Body of pancreas (tissue), 4 donors: Measurements from ENCODE around the gene FBXO34. TPM values are rescaled to one million over a fixed set of nuclear protein-coding genes. Genes with fewer than 3 reads are reported as not detected.

Experiments
- ATAC-seq: fragments of 150-250 bp; one replicate; pipeline ENCODE4 v1.9.1; 2016
- DNase-seq, 4 donors: peaks; one replicate each; pipeline ENCODE4 v3.0.0-alpha.2; 2019
- H3K27ac ChIP-seq, 4 donors: fragments of 200-600 bp; sonication (generic); 1 replicate in 3 of 4; 2 replicates in 1 of 4; pipeline versions ENCODE4 v1.5.1 to v1.6.1; 2016 to 2019; ENCODE audit warnings: mild to moderate bottlenecking in 1 of 4, mixed read lengths in 1 of 4, moderate library complexity in 1 of 4
- H3K27me3 ChIP-seq, 2 donors: fragments of 200-600 bp; sonication (generic); one replicate each; pipeline ENCODE4 v1.6.0; 2016; ENCODE audit warnings: mild to moderate bottlenecking in 1 of 2
- H3K36me3 ChIP-seq, 2 donors: fragments of 200-600 bp; sonication (generic); replicated peaks in 1 of 2; 2 replicates each; pipeline ENCODE4 v1.5.1; 2016; ENCODE audit warnings: low read depth in 2 of 2; ENCODE audit not compliant: insufficient read depth in 1 of 2
- H3K4me1 ChIP-seq: fragments of 200-600 bp; sonication (generic); one replicate; pipeline ENCODE4 v1.6.0; 2016
- H3K4me3 ChIP-seq, 2 donors: fragments of 200-600 bp; sonication (generic); 1 replicate in 1 of 2; 2 replicates in 1 of 2; pipeline ENCODE4 v1.5.1; 2016 to 2019
- H3K9me3 ChIP-seq, 3 donors: fragments of 200-600 bp; sonication (generic); 1 replicate in 2 of 3; 2 replicates in 1 of 3; pipeline ENCODE4 v1.5.1; 2016
- POLR2A ChIP-seq, 3 donors: fragments of 450-650 bp; IDR thresholded peaks; one replicate each; pipeline ENCODE4 v1.6.1; 2016; ENCODE audit warnings: antibody characterized with exemption in 3 of 3, mild to moderate bottlenecking in 2 of 3
- WGBS, 2 donors: methylation state at CpG; one replicate each; pipeline ENCODE4 v1.1.5; 2017; 5-methylcytosine and 5-hydroxymethylcytosine counted together
- intact Hi-C: fragments of 100-400 bp; cut with DNase I; formaldehyde crosslinking; loops from one replicate; pipeline ENCODE4 v1.15.1; 2023
- total RNA-seq, 2 donors: library from RNA; depleted of rRNA; stranded (reverse); fragments of >200 nt; gene quantifications; one replicate each; pipeline ENCODE4 v1.1.0, GENCODE V29; 2016
- TF ChIP-seq, protein P1 (sequence below), 7 experiments: fragments of 450-650 bp in 4 of 7; fragments of 200-600 bp in 3 of 7; sonication (generic) in 3 of 7; IDR thresholded peaks; one replicate each; pipeline ENCODE4 v1.5.1; 2016 to 2019; ENCODE audit warnings: antibody characterized with exemption in 7 of 7

The FBXO34 gene
- total RNA-seq, 2 donors from 2014 or later, result 14.2 to 17.4 TPM

DNA sequence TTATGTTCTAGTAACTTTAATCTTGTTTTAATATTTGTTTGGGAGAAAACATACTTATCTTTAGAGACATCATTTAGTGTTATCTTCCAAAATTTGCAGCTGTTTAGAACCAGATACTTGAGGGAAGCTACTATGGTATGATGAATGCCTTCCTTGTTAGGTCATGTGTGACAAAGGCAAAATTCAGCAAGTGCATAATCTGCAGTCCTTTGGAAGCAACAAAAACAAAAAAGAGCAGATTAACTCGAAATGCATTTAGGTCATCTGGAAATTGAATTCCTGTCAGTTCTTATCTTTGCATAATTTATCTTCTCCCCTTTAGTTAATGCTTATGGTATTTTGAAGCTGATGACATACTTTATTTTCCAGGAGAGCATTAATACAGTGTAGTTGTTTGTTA is 3.5 kb downstream of the FBXO34 start:
- Histone ChIP-seq H3K4me1 (peaks cover 64% of the 10 kb centered on the region), H3K36me3 (no peaks in the 10 kb centered on the region), H3K27me3 (no peaks in the 10 kb centered on the region), H3K4me3 (no peak overlapping the region), H3K27ac (peak overlapping the region in 3 of 4 donors; percentile 62 to 97 (median 95)), H3K9me3 (no peaks in the 10 kb centered on the region)
- TF ChIP-seq, protein P1, sequence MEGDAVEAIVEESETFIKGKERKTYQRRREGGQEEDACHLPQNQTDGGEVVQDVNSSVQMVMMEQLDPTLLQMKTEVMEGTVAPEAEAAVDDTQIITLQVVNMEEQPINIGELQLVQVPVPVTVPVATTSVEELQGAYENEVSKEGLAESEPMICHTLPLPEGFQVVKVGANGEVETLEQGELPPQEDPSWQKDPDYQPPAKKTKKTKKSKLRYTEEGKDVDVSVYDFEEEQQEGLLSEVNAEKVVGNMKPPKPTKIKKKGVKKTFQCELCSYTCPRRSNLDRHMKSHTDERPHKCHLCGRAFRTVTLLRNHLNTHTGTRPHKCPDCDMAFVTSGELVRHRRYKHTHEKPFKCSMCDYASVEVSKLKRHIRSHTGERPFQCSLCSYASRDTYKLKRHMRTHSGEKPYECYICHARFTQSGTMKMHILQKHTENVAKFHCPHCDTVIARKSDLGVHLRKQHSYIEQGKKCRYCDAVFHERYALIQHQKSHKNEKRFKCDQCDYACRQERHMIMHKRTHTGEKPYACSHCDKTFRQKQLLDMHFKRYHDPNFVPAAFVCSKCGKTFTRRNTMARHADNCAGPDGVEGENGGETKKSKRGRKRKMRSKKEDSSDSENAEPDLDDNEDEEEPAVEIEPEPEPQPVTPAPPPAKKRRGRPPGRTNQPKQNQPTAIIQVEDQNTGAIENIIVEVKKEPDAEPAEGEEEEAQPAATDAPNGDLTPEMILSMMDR (IDR thresholded peaks at IDR 0.05), result no peak
- TF ChIP-seq POLR2A (IDR thresholded peaks at IDR 0.05), result no peak
- intact Hi-C loops, result no loop called here
- DNase-seq (no peak), ATAC-seq (no peak)
- 3 to 19% methylated on average over 1 of the region's 1 CpG for WGBS, 2 donors

DNA sequence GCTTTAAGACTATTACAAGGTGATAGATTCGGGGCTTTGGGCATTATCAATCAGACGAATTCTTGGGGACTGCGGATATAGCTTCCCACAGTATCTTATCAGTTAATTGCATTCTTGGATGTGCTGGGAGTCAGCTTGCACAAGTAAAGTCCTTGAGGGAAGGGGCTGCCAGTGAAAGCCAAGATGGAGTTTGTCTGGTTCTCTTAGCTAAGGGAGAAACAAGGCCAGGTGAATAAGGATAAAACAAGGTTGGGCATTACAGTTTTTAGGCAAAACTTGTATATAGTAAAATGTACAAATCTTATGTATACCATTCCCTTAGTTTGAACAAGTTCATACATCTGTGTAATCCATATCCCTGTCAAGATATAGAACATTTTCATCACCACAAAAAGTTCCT is 5.5 kb downstream of the FBXO34 start:
- ATAC-seq, result no peak
- intact Hi-C loops, result no loop called here
- H3K36me3 ChIP-seq, result no peaks in the 10 kb centered on the region
- no peaks in the 10 kb centered on the region for H3K9me3 ChIP-seq
- no peak overlapping the region for H3K4me3 ChIP-seq
- peaks cover 64% of the 10 kb centered on the region for H3K4me1 ChIP-seq
- DNase-seq, result no peak
- no peak for TF ChIP-seq POLR2A (IDR thresholded peaks at IDR 0.05)
- WGBS, 2 donors, result 23 to 44% methylated on average over 3 of the region's 3 CpGs
- H3K27ac ChIP-seq, result no peak overlapping the region
- no peaks in the 10 kb centered on the region for H3K27me3 ChIP-seq

DNA sequence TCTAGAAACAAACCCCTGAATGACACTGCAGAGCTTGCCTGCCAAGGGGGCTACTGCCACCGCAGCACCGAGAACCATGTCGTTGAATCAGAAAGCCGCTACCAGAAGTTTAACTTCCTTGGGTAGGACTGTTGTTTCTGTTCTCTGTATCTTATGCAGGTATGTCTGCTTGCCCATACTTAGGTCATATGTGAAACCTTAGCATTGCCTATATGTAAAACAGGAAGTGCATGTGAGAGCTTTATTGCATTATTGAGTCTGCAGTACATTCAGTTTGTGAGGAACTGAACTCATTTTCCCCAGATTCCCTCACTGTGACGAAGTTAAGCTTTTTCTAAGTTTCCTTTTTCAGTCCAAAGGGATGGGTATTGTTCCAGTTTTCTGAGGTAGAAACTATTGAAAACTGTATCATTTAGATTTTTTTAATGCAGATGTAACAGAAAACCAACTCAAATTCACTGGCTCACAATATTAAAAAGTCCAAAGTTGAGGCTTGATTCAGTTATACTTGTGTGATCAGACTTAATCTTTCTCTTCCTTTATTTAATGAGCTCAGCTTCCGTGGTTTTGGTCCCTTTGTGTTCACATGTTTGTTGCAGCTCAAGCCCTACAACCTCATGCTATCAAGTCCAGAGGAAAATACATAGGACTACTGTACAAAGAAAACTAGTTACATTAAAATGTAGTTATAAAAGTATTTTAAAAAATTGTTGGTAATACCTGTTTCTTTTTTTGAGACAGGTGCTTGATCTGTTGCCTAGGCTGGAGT is 6.9 kb downstream of the FBXO34 start:
- TF ChIP-seq, protein P1 (IDR thresholded peaks at IDR 0.05), result no peak
- TF ChIP-seq POLR2A (IDR thresholded peaks at IDR 0.05), result no peak
- intact Hi-C loops, result no loop called here
- 68 to 79% methylated on average over 6 of the region's 6 CpGs for WGBS, 2 donors

DNA sequence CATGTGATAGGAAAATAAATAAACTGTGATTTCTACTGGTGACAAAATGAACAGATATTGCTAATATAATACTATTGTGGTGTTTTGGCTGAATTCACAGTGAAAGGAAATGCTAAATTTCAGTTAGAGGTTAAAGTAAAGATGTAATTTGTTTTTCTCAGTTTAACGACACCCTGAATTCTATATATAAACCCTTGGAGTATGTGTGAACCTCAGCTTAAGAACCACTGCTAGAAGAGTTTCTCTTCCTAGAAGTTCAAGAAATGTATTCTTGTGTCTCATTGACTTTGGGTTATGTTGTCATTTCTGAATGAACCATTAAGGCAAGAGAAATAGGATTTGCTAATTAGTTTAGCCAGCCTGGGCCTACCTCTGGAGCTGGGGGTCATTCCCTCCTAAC is 8.2 kb downstream of the FBXO34 start:
- 91 to 97% methylated on average over 1 of the region's 1 CpG for WGBS, 2 donors
- no peak for DNase-seq
- H3K27ac ChIP-seq, result no peak overlapping the region
- peaks cover 52% of the 10 kb centered on the region for H3K4me1 ChIP-seq
- intact Hi-C loops, result no loop called here
- H3K27me3 ChIP-seq, result no peaks in the 10 kb centered on the region
- TF ChIP-seq POLR2A (IDR thresholded peaks at IDR 0.05), result no peak
- TF ChIP-seq, protein P1 (IDR thresholded peaks at IDR 0.05), result no peak
- no peak for ATAC-seq
- no peaks in the 10 kb centered on the region for H3K9me3 ChIP-seq
- no peak overlapping the region for H3K4me3 ChIP-seq
- no peaks in the 10 kb centered on the region for H3K36me3 ChIP-seq

More for the DNA sequence above, 6.9 kb downstream of the FBXO34 start:
- ATAC-seq, result no peak
- Histone ChIP-seq H3K4me1 (peaks cover 64% of the 10 kb centered on the region), H3K27ac (peak overlapping the region in 2 of 4 donors; percentile 17 to 34), H3K27me3 (no peaks in the 10 kb centered on the region), H3K36me3 (no peaks in the 10 kb centered on the region), H3K4me3 (no peak overlapping the region), H3K9me3 (no peaks in the 10 kb centered on the region)
- DNase-seq, result no peak

DNA sequence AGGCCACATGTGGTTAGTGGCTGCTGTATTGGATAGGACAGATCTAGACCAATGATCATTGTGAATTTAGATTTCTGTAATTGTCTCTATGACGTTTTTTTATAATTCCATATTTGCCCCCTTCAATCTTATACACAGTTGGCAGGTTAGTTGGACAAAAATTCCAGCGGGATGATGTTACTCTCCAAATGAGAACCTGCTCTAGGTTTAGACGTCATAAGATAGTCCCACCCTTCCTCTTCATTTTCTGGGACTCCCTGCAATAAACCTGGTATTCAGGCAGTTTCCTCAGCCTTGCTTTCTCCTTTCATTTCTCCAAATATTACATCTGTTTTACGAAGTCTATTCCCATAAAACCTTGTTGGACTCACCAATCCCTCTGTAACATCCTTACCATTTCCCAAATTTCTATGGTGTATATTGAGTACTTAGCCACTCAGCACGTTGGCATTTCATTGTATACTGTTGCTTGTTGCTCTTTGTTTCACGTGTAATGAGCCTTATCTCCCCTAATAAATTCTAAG is 10.2 kb downstream of the FBXO34 start:
- Histone ChIP-seq H3K27me3 (no peaks in the 10 kb centered on the region), H3K4me1 (peaks cover 35% of the 10 kb centered on the region), H3K27ac (no peak overlapping the region), H3K36me3 (no peaks in the 10 kb centered on the region), H3K9me3 (no peaks in the 10 kb centered on the region), H3K4me3 (no peak overlapping the region)
- no peak for TF ChIP-seq POLR2A (IDR thresholded peaks at IDR 0.05)
- TF ChIP-seq, protein P1 (IDR thresholded peaks at IDR 0.05), result no peak
- 79 to 83% methylated on average over 6 of the region's 6 CpGs for WGBS, 2 donors
- no peak for ATAC-seq
- DNase-seq, result no peak
- intact Hi-C loops, result no loop called here
